ENCODE results near the gene SPPL3.

Gene SPPL3

DNA sequence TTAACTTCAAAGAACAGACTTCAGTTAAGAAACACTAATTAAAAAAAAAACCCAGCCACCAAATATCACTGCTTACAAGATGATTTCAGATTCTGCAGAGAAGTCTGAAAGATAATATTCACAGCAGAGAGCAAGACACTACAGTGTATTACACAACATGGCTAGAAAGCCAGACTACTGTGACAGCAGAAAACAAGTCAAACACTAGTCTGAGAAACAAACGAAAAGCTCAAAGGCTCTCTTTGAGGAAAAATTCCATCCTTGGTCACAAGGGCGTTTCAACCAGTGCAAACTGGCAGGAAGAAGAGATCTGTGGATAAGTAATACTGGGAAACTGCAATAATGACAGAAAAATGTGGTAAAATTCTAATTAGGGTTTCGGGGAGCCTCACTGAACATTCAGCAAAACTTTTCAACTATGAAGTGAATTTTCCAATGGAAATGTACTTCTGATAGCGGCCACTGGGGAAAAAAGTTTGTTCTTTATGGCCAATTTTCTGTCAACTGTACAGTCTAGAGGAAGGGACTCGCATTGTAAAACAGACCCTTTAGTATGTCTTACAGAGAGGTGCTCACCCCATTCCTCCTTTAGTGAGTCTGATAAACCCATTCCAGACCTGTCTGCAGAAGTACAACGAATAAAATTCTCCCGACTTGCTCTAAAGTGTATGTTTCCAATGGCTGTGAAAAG is 128.2 kb downstream of the SPPL3 start:
- no peak for DNase-seq (ENCODE audit: low read depth)

GRCh38 chr12:120774169-120774916 is 129.8 kb downstream of the SPPL3 start:
- no peak for DNase-seq (ENCODE audit: low read depth)

DNA sequence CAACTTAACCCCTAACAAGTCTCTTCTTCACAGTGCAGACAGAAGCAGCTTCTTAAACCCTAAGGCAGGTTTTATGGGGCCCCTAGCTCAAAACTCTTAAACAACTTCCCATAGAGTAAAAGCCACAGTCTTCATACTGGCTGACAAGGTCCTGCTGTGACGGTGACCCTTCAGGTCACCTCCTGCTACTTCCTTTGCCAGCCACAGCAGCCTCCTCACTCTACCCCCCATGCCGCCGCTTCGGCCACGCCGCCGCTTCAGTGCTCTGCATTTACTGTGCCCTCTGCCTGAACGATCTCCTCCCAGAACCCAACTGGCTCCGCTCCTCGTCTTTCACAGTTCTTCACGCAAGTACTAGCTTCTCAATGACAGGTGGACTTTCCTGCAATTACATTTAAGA is 133.1 kb downstream of the SPPL3 start:
- no peak for DNase-seq (ENCODE audit: low read depth)

DNA sequence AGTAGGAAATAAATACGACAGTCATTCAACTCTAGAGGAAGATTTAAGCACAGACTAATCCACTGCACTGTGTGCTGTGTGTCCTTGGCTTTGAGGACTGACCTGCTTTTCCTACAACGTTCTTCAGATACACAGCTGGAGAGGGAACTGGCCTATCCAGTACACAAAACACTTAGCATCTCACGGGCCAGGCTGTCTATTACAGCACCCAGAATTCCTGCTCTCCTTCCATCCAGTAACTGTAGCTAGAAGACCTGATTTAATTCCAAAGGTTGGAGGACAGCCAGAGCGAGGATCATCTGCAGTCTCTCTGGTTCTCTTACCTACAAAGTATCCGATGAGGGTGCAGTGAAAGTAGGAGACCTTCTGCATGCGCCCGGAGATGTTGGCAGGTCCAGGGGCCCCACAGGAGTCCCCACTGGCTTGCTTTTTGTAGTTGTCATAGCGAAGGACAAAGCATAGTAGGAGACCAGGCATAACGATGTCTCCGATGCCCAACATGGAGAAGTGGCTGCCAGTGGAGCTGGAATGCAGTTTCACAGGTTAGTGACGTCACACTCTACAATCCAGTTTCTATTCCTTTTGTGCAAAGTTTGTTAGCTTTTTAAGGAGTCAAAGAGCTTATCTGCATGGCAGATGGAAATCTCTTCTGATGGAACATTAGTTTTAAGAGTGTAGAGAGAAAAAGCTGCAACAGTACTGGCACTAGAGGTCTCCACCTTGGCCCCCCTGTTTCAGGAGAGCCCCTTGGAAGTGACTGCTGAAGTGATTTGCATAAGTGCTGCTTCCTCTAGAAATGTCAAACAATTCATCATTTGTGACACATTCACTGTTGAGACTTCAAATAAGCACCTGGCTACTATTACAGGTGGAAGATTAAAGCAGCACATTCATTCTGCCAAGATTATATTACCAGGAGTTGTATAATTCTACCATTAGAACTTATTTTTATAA is 136.8 kb downstream of the SPPL3 start:
- no peak for DNase-seq (ENCODE audit: low read depth)

- no peak for DNase-seq (ENCODE audit: low read depth)
Measured at GRCh38 chr12:120766566-120766965, 137.6 kb downstream of the SPPL3 start.

- DNase-seq (ENCODE audit: low read depth), result no peak
Measured at GRCh38 chr12:120764816-120765215, 139.3 kb downstream of the SPPL3 start.

DNA sequence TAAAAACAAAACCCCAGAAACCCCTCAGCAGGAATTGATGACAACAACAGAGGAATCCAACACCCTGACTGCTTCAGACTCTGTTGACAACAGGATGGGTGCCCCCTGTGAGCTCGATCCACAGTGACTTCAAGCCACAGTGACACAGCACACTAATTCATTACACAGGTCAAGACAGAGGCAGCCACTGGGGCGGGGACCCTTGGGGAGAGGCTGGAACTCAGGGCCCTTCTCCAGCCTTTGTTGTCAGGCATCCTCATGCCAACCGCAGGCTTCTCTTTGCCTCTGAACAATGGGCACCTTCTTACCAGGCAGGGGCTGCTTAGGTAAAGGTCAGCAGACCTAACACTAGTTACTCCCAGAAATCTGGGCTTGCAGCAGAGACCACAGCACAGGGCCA is 140.9 kb downstream of the SPPL3 start:
- DNase-seq (ENCODE audit: low read depth), result no peak

DNA sequence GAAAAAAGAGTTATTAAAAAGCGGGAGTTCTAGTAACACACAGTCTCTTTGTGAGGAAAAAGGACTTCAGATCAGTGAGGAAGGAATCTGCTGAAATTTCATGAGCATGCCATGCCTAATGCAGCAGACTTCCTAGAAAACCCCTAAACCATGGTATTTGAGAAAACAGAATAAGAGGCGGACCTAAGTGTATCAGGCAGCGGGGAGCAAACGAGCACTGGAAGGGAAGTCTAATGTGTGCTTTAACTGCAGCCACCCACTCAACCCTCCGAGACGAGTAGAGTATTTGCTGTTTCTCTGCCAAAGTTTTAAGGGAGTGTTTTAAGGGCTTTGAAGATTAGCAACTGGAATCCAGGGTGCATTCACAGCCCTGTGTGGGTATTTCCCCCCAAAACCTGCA is 142.1 kb downstream of the SPPL3 start:
- no peak for DNase-seq (ENCODE audit: low read depth)

DNA sequence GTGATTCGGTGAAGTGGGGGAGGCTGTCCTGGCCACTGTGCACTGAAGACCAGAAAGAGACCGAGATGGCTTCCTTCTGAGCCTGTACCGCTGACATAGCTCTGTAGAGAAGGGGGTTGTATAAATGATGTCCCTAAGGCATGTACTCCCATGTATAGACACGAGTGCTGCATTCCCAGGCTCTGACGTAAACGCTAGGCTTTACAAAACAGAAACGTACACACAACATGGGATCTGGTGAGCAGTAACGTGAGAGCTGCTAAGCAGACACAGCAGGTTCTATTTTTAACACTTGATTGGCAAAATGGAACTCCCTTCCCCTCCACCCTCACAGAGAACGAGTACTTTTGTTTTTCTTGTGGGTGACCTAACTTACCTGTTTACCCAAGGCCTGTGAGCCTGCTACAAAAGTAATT is 142.6 kb downstream of the SPPL3 start:
- DNase-seq (ENCODE audit: low read depth), result no peak

- DNase-seq (ENCODE audit: low read depth), result no peak
Measured at GRCh38 chr12:120760349-120761254, 143.6 kb downstream of the SPPL3 start.

- DNase-seq (ENCODE audit: low read depth), result no peak
Measured at GRCh38 chr12:120759591-120760348, 144.4 kb downstream of the SPPL3 start.

- no peak for DNase-seq (ENCODE audit: low read depth)
Measured at GRCh38 chr12:120758798-120759590, 145.2 kb downstream of the SPPL3 start.

- DNase-seq (ENCODE audit: low read depth), result no peak
Measured at GRCh38 chr12:120757949-120758348, 146.2 kb downstream of the SPPL3 start.

DNA sequence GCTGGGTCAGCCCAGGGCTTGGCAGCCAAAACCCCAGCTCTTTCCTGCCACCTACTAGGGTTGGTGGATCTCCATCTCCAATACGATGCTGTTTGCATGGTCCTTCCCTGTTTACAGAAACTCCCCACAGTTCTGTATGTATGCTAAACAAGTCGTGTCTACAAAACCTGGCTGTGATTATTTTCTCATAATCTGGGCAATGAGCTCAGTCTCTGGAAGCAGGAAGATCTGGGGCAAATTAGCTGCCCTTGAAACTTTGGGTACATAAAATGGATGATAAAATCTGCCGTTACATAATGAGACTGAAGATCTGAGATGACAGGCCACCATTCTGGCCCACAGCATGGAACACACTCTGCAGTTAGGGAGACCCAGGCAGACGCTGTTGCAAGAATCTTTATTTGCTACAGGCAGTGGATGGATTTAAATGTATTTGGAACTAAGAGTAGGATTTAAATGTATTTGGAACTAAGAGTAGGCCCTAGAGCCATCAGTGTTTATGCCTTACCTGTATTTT is 146.9 kb downstream of the SPPL3 start:
- DNase-seq (ENCODE audit: low read depth), result no peak

- no peak for DNase-seq (ENCODE audit: low read depth)
Measured at GRCh38 chr12:120755269-120755668, 148.9 kb downstream of the SPPL3 start.

DNA sequence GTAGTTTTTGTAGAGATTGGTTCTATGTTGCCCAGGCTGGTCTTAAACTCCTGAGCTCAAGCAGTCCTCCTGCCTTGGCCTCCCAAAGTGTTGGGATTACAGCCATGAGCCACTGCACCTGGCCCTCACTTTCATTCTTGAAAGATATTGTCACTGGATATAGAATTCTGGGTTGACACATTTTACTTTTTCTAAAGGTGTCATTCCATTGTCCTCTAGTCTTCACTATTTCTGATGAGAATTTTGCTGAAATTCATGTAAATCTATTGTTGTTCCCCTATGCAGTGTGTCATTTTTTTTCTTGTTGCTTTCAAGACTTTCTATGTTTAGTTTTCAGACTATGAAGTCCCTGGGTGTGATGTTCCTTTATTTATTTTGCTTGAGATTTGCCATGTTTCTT is 149.4 kb downstream of the SPPL3 start:
- no peak for DNase-seq (ENCODE audit: low read depth)

GRCh38 chr12:120751389-120751788 is 152.8 kb downstream of the SPPL3 start:
- DNase-seq (ENCODE audit: low read depth), result no peak

DNA sequence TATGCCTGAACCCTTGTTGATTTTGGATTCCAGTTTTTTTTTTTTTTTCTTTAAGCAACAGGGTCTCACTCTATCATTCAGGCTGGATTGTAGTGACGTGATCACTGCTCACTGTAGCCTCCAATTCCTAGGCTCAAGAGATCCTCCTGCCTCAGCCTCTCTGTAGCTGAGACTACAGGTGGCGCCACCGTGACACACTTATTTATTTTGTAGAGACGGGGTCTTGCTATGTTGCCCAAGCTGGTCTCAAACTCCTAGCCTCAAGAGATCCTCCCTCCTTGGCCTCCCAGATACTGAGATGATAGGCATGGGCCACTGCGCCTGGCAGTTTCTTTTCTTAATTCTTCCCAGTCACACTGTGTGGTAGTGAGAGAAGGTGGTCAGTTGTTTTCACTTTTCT is 153.4 kb downstream of the SPPL3 start:
- DNase-seq (ENCODE audit: low read depth), result no peak

- no peak for DNase-seq (ENCODE audit: low read depth)
Measured at GRCh38 chr12:120749256-120749655, 154.9 kb downstream of the SPPL3 start.

GRCh38 chr12:120748242-120748641 is 155.9 kb downstream of the SPPL3 start:
- DNase-seq (ENCODE audit: low read depth), result no peak

Data from activated T-cell treated with anti-CD3 and anti-CD28 coated beads for 24 hours (primary cell).